Upper lobe of right lung (tissue), 1 donor: ENCODE measurements around the gene DGKZ. TPM values are rescaled to one million over a fixed set of nuclear protein-coding genes. Genes with fewer than 3 reads are reported as not detected.

Source experiments
- ATAC-seq: fragments of 200-7000 bp; cut with Tn5 transposase; one replicate; pipeline ENCODE4 v1.9.1; 2020; ENCODE audit warnings: mild to moderate bottlenecking, moderate library complexity
- DNase-seq: peaks from one replicate; pipeline ENCODE4 v3.0.0-alpha.2; 2020
- H3K27ac ChIP-seq: fragments of 200-600 bp; one replicate; pipeline ENCODE4 v1.8.0; 2022
- H3K27me3 ChIP-seq: fragments of 200-600 bp; one replicate; pipeline ENCODE4 v1.8.0; 2022; ENCODE audit warnings: mild to moderate bottlenecking
- H3K36me3 ChIP-seq: fragments of 200-600 bp; one replicate; pipeline ENCODE4 v1.8.0; 2022
- H3K4me1 ChIP-seq: fragments of 200-600 bp; one replicate; pipeline ENCODE4 v1.8.0; 2022
- H3K4me3 ChIP-seq: fragments of 200-600 bp; one replicate; pipeline ENCODE4 v1.8.0; 2022; ENCODE audit warnings: mild to moderate bottlenecking
- H3K9me3 ChIP-seq: fragments of 200-600 bp; one replicate; pipeline ENCODE4 v1.8.0; 2022
- CTCF ChIP-seq: fragments of 200-600 bp; IDR thresholded peaks from one replicate; pipeline ENCODE4 v1.8.0; 2022; ENCODE audit warnings: antibody characterized with exemption
- intact Hi-C: fragments of 100-400 bp; cut with DNase I; formaldehyde crosslinking; loops from one replicate; pipeline ENCODE4 v1.11.0; 2022
- microRNA-seq: library from miRNA; unstranded; fragments of <30 nt; microRNA quantifications from one replicate; pipeline ENCODE4 v1.2.0, GENCODE V29; 2020; ENCODE audit warnings: borderline microRNAs expressed
- total RNA-seq: library from RNA; stranded (reverse); fragmentation: NEBNext Ultra II Directional; extraction: Animal tissue kit (Norgen Biotek cat#: 25700); gene quantifications from one replicate; pipeline ENCODE4 v1.2.1, GENCODE V29; 2021
- donor health status: DM: no; HTN: yes; CAD: no; lungs with severe emphysema.

DGKZ gene
- total RNA-seq, 1 donor from 2014 or later: 50.4 TPM

- TF ChIP-seq CTCF: no peak
- ATAC-seq: no peak
- H3K27ac ChIP-seq: no peak overlapping the region
- no peaks in the 10 kb centered on the region for H3K27me3 ChIP-seq
- peaks cover 45% of the 10 kb centered on the region for H3K36me3 ChIP-seq
- no peak for DNase-seq
- H3K9me3 ChIP-seq: no peaks in the 10 kb centered on the region
- H3K4me3 ChIP-seq: no peak overlapping the region
- intact Hi-C loops: no loop called here
- H3K4me1 ChIP-seq: no peaks in the 10 kb centered on the region
These were observed 82.5 kb downstream of the DGKZ start for GRCh38 chr11:46429717-46430116.

Small RNAs within 50 kb of the gene (microRNA-seq; reads per million reads assigned to microRNA genes)
- gene MIR4688: not detected

Other genes starting within 250 kb of the DGKZ start
- 45.4 TPM for gene PHF21A, start 226.0 kb upstream of the DGKZ start, total RNA-seq
- 47.4 TPM for gene CREB3L1, start 69.8 kb upstream of the DGKZ start, total RNA-seq
- 24.7 TPM for gene MDK, start 34.2 kb downstream of the DGKZ start, total RNA-seq
- 0.35 TPM for gene CHRM4, start 44.3 kb downstream of the DGKZ start, total RNA-seq
- gene AMBRA1, start 246.6 kb downstream of the DGKZ start, total RNA-seq: 33.9 TPM